ENCODE measurements around the gene RNF123.

Gene RNF123

DNA sequence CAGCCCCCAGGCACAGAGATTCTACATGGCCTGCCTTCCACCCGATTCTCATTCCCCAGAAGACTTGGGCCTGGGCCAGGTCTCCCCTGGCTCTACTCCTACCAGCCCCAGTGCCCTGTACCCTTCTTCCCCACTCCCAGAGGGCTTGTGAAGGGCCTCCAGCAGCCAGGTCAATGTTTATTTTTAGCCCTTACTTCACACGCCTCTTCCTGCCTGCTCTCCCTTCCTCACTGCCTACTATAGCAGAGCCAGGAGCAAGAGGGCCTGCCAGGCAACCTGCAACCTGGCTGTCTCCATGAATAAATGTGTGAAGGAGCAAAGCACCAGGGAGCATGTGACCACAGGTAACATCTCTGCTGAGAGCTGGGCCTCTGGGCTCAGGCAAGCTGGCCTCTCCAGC, 41.6 kb upstream of the RNF123 start:
- H3K4me3 ChIP-seq (ENCODE audit: low read length): no peak overlapping the region
- DNase-seq (ENCODE audit: low read depth): no peak
- TF ChIP-seq, protein P1, sequence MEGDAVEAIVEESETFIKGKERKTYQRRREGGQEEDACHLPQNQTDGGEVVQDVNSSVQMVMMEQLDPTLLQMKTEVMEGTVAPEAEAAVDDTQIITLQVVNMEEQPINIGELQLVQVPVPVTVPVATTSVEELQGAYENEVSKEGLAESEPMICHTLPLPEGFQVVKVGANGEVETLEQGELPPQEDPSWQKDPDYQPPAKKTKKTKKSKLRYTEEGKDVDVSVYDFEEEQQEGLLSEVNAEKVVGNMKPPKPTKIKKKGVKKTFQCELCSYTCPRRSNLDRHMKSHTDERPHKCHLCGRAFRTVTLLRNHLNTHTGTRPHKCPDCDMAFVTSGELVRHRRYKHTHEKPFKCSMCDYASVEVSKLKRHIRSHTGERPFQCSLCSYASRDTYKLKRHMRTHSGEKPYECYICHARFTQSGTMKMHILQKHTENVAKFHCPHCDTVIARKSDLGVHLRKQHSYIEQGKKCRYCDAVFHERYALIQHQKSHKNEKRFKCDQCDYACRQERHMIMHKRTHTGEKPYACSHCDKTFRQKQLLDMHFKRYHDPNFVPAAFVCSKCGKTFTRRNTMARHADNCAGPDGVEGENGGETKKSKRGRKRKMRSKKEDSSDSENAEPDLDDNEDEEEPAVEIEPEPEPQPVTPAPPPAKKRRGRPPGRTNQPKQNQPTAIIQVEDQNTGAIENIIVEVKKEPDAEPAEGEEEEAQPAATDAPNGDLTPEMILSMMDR (conservative IDR thresholded peaks at IDR 0.05; ENCODE audit: low read depth, low read length): no peak

GRCh38 chr3:49648354-49649019, 40.9 kb upstream of the RNF123 start:
- no peak for DNase-seq (ENCODE audit: low read depth)

DNA sequence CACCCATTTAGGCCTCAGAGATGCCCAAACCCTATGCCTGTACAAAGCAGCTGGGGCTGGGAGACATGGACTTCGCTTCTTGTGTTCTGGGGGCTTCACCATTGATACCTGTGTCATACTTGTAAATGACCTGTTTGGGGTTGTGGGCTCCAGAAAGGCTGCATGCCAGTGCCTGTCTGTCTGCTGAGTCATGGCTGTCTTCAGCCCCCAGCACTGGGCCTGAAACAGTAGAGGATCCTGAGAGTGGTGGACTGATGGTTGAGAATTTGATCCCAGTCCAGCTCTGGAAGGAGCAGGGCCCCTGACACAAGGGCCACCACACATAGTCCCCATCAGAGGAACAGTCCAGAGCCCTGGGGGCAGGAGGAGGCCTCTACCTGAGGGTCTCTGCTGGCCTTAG, 39.8 kb upstream of the RNF123 start:
- TF ChIP-seq, protein P1 (conservative IDR thresholded peaks at IDR 0.05; ENCODE audit: low read depth, low read length): no peak
- no peak overlapping the region for H3K4me3 ChIP-seq (ENCODE audit: low read length)
- no peak for DNase-seq (ENCODE audit: low read depth)

More at GRCh38 chr3:49648354-49649019, 40.9 kb upstream of the RNF123 start:
- TF ChIP-seq, protein P1 (conservative IDR thresholded peaks at IDR 0.05; ENCODE audit: low read depth, low read length): no peak
- H3K4me3 ChIP-seq (ENCODE audit: low read length): no peak overlapping the region

DNA sequence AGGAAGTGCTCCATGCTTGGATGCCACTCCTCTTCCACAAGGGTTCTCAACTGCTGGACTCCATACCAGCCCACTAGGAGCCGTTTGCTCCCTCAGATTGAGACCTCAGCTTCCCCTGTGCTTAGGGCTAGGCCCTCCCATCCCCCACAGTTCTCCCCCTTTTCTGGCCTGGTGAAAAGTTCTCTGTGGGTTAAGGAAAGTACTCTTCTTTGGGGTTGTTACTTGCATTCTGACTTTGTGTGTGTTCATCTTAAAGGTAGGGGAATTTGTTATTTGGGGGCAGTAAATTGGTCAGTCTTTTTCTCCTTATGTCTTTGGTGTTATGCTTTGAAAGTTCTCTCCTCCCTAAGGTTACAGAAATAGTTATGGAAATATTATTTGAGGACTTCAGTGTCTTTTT, 39.2 kb upstream of the RNF123 start:
- DNase-seq (ENCODE audit: low read depth): no peak
- TF ChIP-seq, protein P1 (conservative IDR thresholded peaks at IDR 0.05; ENCODE audit: low read depth, low read length): no peak
- no peak overlapping the region for H3K4me3 ChIP-seq (ENCODE audit: low read length)

- DNase-seq (ENCODE audit: low read depth): no peak
- no peak overlapping the region for H3K4me3 ChIP-seq (ENCODE audit: low read length)
- TF ChIP-seq, protein P1 (conservative IDR thresholded peaks at IDR 0.05; ENCODE audit: low read depth, low read length): no peak
Observed at GRCh38 chr3:49650637-49651036, 38.7 kb upstream of the RNF123 start.

DNA sequence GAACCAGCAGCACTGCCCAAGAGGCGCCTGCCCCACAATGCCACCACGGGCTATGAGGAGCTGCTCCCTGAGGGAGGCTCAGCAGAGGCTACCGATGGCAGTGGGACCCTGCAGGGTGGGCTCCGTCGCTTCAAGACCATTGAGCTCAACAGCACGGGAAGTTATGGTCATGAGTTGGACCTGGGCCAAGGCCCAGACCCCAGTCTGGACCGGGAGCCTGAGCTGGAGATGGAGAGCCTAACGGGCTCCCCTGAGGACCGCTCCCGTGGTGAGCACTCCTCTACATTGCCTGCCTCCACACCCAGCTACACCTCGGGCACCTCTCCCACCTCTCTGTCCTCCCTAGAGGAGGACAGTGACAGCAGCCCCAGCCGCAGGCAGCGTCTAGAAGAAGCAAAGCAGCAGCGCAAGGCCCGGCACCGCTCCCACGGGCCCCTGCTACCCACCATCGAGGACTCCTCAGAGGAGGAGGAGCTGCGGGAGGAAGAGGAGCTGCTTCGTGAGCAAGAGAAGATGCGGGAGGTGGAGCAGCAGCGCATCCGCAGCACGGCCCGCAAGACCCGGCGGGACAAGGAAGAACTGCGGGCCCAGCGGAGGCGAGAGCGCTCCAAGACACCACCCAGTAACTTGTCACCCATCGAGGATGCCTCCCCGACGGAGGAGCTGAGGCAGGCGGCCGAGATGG, 37.0 kb upstream of the RNF123 start:
- TF ChIP-seq, protein P1 (conservative IDR thresholded peaks at IDR 0.05; ENCODE audit: low read depth, low read length): no peak
- H3K4me3 ChIP-seq (ENCODE audit: low read length): no peak overlapping the region

GRCh38 chr3:49652903-49653415, 36.4 kb upstream of the RNF123 start:
- H3K4me3 ChIP-seq (ENCODE audit: low read length): no peak overlapping the region
- TF ChIP-seq, protein P1 (conservative IDR thresholded peaks at IDR 0.05; ENCODE audit: low read depth, low read length): no peak

More for the DNA sequence above, 37.0 kb upstream of the RNF123 start:
- DNase-seq (ENCODE audit: low read depth): no peak

More at GRCh38 chr3:49652903-49653415, 36.4 kb upstream of the RNF123 start:
- DNase-seq (ENCODE audit: low read depth): no peak
